ENCODE data around the gene UHMK1. TPM values are rescaled to one million over a fixed set of nuclear protein-coding genes. Genes with fewer than 3 reads are reported as not detected.

UHMK1 gene
- total RNA-seq, 1 donor from 2014 or later, result 42.6 TPM

DNA sequence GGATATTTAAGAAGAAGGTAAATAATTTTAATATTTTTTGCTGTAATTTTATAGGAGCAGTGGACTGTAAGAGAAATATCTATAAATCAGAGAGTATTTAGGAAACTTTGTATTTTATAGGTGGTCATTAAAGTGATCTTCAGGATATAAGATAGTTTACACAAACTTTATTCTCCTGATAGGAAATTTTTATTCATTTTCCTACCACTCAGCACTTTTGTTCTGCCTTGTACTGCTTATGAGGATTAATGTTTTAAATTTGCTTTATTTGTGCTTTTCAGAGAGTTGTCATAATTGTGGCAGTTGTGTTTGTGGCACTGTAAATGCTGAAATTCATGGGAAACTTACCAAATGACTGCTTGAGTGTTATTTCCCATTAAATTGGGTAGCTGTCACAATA, 29.7 kb downstream of the UHMK1 start:
- DNase-seq (ENCODE audit: low spot score), result no peak

DNA sequence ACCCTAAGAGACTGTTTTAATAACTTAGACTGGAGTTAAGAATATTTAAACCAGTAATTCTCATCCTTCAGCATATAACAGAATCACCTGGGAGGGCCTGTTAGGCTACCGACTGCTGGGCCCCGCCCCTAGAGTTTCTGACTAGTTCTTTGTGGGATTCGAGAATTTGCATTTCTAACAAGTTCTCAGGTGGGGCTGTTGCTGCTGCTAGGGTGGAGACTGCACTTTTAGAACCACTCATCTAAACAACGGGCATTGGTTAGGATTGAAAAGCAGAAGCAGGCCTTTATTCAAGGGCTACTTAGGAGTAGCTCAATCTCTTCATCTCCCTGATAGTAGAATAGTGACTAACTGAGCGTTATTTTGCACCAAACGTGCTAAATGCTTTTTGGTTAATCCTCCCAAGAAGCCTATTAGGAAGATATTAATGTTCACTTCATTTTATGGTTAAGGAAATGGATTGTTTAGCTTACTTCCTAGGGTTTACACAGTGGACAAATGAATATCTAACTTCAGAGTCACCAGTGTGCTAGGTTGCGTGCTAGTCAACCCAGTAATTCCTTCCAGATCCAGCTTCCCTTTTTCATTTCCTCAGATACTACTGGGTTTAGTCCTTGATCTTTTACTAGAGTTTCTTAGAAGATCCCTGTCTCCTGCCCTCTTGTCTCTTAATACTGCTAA, 32.8 kb downstream of the UHMK1 start:
- no peak for DNase-seq (ENCODE audit: low spot score)

DNA sequence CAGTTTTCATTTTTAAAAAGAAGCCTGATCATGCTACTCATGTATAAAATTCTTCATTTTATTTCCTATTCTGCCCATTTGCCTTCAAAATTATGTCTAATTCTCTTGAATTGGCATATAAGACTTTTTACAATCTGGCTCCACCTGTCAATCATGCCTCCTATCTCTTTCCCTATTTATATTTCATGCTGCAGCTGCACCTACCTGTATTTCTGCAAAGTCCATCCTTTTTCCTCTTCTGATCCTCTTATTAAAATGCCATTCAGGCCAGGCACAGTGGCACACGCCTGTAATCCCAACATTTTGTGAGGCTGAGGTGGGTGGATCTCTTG, 33.3 kb downstream of the UHMK1 start:
- DNase-seq (ENCODE audit: low spot score), result no peak

- DNase-seq (ENCODE audit: low spot score), result no peak
Measured at GRCh38 chr1:162535501-162535900, 37.9 kb downstream of the UHMK1 start.

- no peak for DNase-seq (ENCODE audit: low spot score)
Measured at GRCh38 chr1:162536511-162536910, 38.9 kb downstream of the UHMK1 start.

GRCh38 chr1:162537216-162537615, 39.6 kb downstream of the UHMK1 start:
- DNase-seq (ENCODE audit: low spot score), result no peak

DNA sequence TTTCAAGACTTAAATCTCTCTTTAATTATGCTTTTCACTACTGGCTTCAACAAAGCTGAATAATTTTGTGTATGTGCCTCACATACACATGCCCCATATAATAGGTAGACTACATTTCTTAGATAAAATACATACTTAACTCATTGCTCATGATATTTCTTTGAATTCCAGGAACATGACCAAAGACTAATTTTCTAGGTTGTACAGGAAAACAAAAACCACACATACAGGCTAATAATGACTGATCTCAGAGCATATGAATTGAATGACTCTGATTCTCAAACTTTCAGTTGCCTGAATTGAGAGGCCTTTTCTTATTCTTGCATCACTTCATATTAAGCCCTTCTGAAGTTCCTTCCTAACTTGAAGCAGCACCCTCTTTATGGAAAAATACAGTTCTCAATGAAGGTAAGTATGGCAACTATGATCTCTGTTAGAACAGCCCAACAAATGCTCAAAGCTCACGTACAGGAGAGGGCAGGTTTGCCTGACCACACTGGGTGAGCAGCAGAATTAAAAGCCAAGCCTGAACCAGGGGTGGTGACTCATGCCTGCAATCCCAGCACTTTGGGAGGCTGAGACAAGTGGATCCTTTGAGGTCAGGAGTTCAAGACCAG, 41.3 kb downstream of the UHMK1 start:
- no peak for DNase-seq (ENCODE audit: low spot score)

- DNase-seq (ENCODE audit: low spot score), result peak; percentile 96
Measured at GRCh38 chr1:162541619-162542141, 44.1 kb downstream of the UHMK1 start.

DNA sequence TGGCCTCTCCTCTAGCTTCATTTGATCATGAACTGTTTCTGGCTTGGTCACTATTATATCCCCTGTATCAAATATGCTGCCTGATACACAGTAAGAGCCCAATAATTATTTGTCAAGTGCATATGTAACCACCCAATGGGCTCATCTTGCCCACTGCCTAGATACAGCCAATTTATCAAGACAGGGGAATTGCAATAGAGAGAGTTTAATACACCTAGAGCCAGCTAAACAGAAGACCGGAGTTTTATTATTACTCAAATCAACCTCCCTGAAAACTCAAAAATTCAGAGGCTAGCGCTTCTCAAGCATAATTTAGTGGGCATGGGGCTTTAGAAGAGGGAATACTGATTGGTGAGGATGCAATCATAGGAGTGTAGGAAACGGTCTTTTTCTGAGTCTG, 45.6 kb downstream of the UHMK1 start:
- DNase-seq (ENCODE audit: low spot score), result no peak

DNA sequence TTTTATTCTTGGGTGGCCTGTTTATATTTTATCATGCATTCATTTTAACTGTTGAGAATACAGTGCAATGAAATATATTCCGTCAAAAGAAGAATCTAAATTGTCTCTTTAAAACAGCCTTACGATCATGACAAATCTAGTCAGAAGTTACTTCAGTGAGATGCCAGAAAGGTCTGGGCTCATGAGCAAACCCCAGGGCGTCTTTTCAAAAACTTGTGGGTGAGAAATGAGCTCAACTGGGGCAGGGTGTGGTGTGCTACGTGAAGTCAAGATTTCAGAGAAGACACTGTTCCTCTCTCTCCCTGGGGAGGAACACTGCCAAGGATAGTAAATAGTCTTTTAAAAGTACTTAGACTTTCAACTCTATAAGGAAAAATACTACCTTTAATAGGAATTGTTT, 50.6 kb downstream of the UHMK1 start:
- DNase-seq (ENCODE audit: low spot score), result peak; percentile 86

DNA sequence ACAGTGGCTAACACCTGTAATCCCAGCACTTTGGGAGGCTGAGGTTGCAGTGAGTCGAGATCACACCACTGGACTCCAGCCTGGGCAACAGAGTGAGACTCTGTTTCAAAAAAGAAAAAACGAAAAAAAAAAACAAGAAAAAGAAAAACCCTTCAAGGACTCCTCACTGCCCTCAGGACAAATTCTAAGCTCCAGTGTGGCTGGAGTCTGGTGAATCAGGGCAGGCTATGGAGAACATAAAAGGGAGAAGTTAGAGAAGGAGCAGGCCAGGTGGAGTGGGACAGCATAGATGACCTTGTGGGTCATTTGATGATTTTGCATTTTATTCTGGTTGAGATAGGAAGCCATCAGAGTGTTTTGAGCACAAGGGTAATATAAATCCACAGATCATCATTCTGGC, 51.4 kb downstream of the UHMK1 start:
- no peak for DNase-seq (ENCODE audit: low spot score)

- no peak for DNase-seq (ENCODE audit: low spot score)
Measured at GRCh38 chr1:162550925-162551324, 53.3 kb downstream of the UHMK1 start.

DNA sequence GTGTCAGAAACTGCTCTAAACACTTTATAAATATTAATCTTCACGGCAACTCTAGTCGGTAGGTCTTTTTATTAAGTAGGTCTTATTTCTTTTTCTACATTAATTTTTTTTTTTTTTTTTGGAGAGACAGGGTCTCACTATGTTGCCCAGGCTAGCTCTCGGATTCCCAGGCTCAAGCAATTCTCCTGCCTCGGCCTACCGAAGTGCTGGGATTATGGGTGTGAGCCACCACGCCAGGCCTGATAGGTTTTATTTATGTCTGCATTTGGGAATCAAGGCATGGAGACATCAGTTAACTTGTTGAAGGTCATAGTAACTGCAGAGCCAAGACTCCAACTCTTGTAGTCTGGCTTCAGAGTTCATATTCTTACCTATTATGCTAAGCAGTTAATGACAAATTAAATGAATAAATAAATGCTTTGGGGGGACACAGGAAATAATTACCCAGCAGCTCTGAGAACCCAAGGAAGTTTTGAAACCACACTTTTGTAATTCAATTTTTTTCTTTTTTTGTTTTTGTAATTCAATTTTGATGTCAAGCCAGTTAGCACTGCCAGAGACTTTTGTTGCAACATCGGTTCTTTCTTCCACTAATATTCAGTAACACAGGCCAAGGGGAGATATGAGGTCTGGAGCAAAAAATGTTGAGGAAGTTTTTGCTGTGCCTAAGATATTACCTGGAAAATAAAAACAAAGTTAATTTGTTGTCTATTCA, 54.5 kb downstream of the UHMK1 start:
- peak; percentile 45 for DNase-seq (ENCODE audit: low spot score)

GRCh38 chr1:162552684-162553252, 55.1 kb downstream of the UHMK1 start:
- no peak for DNase-seq (ENCODE audit: low spot score)

DNA sequence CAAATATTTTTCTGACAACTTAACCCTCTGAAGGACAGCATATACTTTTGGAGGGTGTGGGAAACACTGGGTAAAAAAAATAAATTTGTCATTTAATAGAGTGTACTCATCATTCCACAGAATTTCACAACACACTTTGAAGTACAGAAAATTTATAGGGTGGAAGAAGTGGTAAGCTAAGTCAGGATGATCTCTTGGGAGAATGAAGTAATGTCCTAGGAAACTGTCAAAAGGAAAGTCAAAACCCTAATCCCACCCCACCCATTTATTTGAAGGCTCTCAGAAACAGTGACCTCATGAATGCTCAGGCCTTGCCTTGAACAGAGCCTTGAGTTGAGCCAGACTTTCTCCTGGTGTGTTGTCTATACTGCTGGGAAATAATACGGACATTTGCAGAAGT, 56.6 kb downstream of the UHMK1 start:
- peak; percentile 87 for DNase-seq (ENCODE audit: low spot score)

- DNase-seq (ENCODE audit: low spot score), result no peak
Measured at GRCh38 chr1:162557536-162557935, 59.9 kb downstream of the UHMK1 start.

DNA sequence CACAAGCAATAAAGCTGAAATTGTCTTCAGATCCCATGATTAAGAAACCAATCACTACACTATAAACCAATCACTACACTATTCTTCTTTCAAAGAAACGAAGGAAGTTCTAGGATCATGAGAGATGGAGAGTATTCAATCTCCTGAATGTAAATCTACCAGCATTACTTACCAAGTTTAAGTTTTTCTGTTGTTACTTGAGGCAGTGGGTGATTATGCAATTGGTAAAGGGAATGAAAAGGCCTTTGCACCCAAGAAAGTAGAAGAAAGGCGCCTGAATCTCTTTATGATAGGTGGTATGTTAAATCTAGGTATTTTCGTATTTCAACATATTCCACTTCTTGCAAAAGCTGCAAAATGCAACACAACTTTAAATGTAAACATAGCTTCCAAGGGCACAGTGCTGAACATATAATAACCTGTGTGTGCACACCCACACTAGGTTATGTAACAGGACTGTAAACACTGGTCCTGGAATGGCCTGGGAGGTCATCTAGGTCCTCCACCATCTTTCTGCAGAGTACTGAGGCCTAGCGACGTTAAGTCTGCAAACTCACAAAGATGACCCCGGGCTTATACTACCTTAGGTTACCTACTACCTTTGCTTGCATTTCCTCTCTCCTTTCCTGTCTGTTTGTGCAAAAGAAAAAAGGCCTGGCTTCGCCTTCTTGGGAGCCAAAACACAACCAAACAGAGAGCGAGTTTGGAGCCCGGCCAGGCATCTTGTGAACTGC, 62.9 kb downstream of the UHMK1 start:
- no peak for DNase-seq (ENCODE audit: low spot score)

DNA sequence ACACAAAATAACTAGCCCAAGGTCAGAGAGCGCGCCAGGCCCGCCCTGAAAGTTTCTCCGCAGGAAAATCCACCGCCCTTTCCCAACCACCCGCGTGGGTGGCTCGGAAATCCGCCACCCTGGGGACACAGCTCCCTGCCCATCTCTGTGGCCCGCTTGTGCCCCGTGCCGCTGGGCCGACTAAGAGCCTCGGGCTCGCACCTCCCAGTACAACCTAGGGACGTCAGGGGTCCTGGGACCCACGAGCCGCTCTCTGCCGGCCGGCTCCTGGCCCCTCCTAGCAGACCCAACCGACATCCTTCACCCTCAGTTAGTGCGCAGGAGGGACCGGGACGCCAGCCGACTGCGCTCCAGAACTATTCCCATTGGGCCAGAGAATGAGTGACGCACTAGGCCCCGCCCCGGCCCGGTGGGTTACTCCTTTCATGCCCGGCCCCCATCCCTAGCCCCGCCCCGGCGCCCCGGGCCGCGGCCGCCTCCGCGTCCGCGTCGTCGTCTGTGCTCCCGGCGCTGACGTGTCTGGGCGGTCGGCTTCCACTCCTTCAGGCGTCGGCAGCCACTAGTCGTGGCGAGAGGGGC, 63.5 kb downstream of the UHMK1 start:
- peak; percentile 99 for DNase-seq (ENCODE audit: low spot score)

- DNase-seq (ENCODE audit: low spot score), result no peak
Measured at GRCh38 chr1:162561616-162562469, 64.2 kb downstream of the UHMK1 start, which contains the start of gene UAP1. TSS of gene UAP1 (plus strand) at chr1:162561722. CDS start at chr1:162566069, 4,347 bp downstream.

GRCh38 chr1:162562470-162562828, 64.8 kb downstream of the UHMK1 start:
- DNase-seq (ENCODE audit: low spot score), result peak; percentile 64
